ENCODE measurements around the gene THAP3.

The THAP3 gene

DNA sequence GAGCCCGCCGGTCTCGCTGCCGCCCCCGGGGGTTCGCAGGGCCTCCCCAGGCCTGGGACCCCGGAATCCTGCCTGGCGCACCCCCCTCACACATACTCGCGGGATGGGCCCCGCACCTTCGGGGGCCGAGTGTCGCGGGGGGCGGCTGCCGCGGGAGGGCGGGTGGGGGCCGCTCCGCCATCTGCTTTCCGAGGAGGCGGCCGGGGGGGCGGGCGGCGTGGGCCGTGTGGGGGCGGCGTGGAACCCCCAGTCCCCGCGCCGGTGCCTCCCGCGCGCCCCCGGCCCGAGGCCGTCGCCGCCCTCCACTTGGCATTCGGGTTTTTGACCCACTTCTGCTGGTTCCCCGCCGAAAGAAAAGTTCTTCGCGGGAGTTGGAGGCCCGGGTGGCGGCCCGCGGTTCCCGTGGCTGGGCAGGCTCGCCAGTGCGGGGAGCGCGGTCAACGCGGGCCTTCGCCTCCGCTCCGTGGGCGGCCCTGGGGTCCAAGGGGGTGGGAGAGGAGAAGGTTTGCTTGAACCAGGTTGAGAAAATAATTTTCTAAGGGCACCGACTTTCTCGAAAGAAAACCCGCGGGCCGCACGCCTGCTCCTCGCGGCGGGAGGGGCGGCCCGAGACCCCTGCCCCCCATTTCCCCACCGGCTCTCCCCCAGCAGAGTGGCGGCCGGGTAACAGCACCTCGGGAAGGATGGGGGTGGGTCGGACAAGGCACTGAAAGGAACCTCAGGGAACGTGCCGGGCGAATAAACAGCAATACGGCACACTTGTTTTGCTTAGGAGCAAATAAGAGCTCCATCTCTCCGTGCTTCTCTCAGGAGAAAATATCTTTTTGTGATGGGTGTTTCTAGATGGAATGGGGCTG, 9.5 kb upstream of the THAP3 start:
- peak overlapping the region; percentile 56; the same call in 1 of the 2 replicates for H3K27ac ChIP-seq (ENCODE audit: low read depth, low read length)
- H3K4me1 ChIP-seq (ENCODE audit: control insufficient read depth, insufficient read depth, low read length): no peaks in the 10 kb centered on the region
- peak overlapping the region; percentile 78 for H3K9ac ChIP-seq (ENCODE audit: low read length)
- H3K9me3 ChIP-seq (ENCODE audit: control insufficient read depth, insufficient read depth, low read depth, low read length): no peaks in the 10 kb centered on the region
- H3K27me3 ChIP-seq (ENCODE audit: control insufficient read depth, insufficient read depth, low read length): no peaks in the 10 kb centered on the region; the same call in 1 of the 2 replicates
- H3K36me3 ChIP-seq (ENCODE audit: control insufficient read depth, insufficient read depth, low read length): peaks cover 34% of the 10 kb centered on the region
- peak overlapping the region; percentile 48 for H3K4me3 ChIP-seq (ENCODE audit: low read depth, low read length)

DNA sequence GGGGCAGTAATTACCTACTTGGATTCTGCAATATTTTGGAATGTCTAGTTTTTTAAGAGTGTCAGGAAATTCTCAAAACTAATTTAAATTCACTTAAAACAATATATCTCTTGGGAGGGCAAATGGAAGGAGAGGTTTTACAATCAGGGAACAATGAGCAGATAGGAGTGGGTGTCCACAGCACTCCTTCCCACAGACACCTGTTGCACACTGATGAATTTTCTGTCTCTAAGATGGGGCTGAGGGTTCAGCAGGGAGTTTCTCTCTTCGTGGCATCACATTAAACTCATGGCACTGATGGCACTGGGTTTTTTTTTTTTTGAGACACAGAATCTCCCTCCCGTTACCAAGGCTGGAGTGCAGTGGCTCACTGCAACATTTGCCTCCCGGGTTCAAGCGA, 5.6 kb upstream of the THAP3 start:
- Histone ChIP-seq H3K36me3 (ENCODE audit: control insufficient read depth, insufficient read depth, low read length) (peaks cover 73% of the 10 kb centered on the region), H3K9me3 (ENCODE audit: control insufficient read depth, insufficient read depth, low read depth, low read length) (no peaks in the 10 kb centered on the region), H3K4me1 (ENCODE audit: control insufficient read depth, insufficient read depth, low read length) (no peaks in the 10 kb centered on the region), H3K27ac (ENCODE audit: low read depth, low read length) (no peak overlapping the region), H3K4me3 (ENCODE audit: low read depth, low read length) (no peak overlapping the region), H3K27me3 (ENCODE audit: control insufficient read depth, insufficient read depth, low read length) (no peaks in the 10 kb centered on the region), H3K9ac (ENCODE audit: low read length) (no peak overlapping the region)

- peaks cover 71% of the 10 kb centered on the region for H3K36me3 ChIP-seq (ENCODE audit: control insufficient read depth, insufficient read depth, low read length)
- H3K4me3 ChIP-seq (ENCODE audit: low read depth, low read length): no peak overlapping the region
- no peak overlapping the region for H3K27ac ChIP-seq (ENCODE audit: low read depth, low read length)
- H3K4me1 ChIP-seq (ENCODE audit: control insufficient read depth, insufficient read depth, low read length): peaks cover 4% of the 10 kb centered on the region; the same call in 1 of the 2 replicates
- no peak overlapping the region for H3K9ac ChIP-seq (ENCODE audit: low read length)
- no peaks in the 10 kb centered on the region for H3K9me3 ChIP-seq (ENCODE audit: control insufficient read depth, insufficient read depth, low read depth, low read length)
- H3K27me3 ChIP-seq (ENCODE audit: control insufficient read depth, insufficient read depth, low read length): no peaks in the 10 kb centered on the region
These were observed 3.0 kb upstream of the THAP3 start for GRCh38 chr1:6621429-6622391.

- Histone ChIP-seq H3K27me3 (ENCODE audit: control insufficient read depth, insufficient read depth, low read length) (no peaks in the 10 kb centered on the region), H3K9me3 (ENCODE audit: control insufficient read depth, insufficient read depth, low read depth, low read length) (no peaks in the 10 kb centered on the region), H3K9ac (ENCODE audit: low read length) (no peak overlapping the region), H3K36me3 (ENCODE audit: control insufficient read depth, insufficient read depth, low read length) (peaks cover 72% of the 10 kb centered on the region), H3K4me3 (ENCODE audit: low read depth, low read length) (no peak overlapping the region), H3K27ac (ENCODE audit: low read depth, low read length) (no peak overlapping the region), H3K4me1 (ENCODE audit: control insufficient read depth, insufficient read depth, low read length) (peaks cover 4% of the 10 kb centered on the region; the same call in 1 of the 2 replicates)
These were observed 2.1 kb upstream of the THAP3 start for GRCh38 chr1:6622396-6623152.

- Histone ChIP-seq H3K36me3 (ENCODE audit: control insufficient read depth, insufficient read depth, low read length) (peaks cover 72% of the 10 kb centered on the region), H3K9ac (ENCODE audit: low read length) (no peak overlapping the region), H3K9me3 (ENCODE audit: control insufficient read depth, insufficient read depth, low read depth, low read length) (no peaks in the 10 kb centered on the region), H3K27ac (ENCODE audit: low read depth, low read length) (no peak overlapping the region), H3K27me3 (ENCODE audit: control insufficient read depth, insufficient read depth, low read length) (no peaks in the 10 kb centered on the region), H3K4me3 (ENCODE audit: low read depth, low read length) (no peak overlapping the region), H3K4me1 (ENCODE audit: control insufficient read depth, insufficient read depth, low read length) (peaks cover 4% of the 10 kb centered on the region; the same call in 1 of the 2 replicates)
These were observed 1.3 kb upstream of the THAP3 start for GRCh38 chr1:6623269-6623965.

GRCh38 chr1:6625584-6626149, 999 bp downstream of the THAP3 start:
- H3K9me3 ChIP-seq (ENCODE audit: control insufficient read depth, insufficient read depth, low read depth, low read length): no peaks in the 10 kb centered on the region
- peaks cover 4% of the 10 kb centered on the region; the same call in 1 of the 2 replicates for H3K4me1 ChIP-seq (ENCODE audit: control insufficient read depth, insufficient read depth, low read length)
- H3K4me3 ChIP-seq (ENCODE audit: low read depth, low read length): peak overlapping the region; percentile 95
- H3K27me3 ChIP-seq (ENCODE audit: control insufficient read depth, insufficient read depth, low read length): no peaks in the 10 kb centered on the region
- H3K36me3 ChIP-seq (ENCODE audit: control insufficient read depth, insufficient read depth, low read length): peaks cover 69% of the 10 kb centered on the region
- H3K9ac ChIP-seq (ENCODE audit: low read length): peak overlapping the region; percentile 77
- peak overlapping the region; percentile 34; the same call in 1 of the 2 replicates for H3K27ac ChIP-seq (ENCODE audit: low read depth, low read length)

GRCh38 chr1:6627031-6627430, 2.4 kb downstream of the THAP3 start:
- no peaks in the 10 kb centered on the region for H3K9me3 ChIP-seq (ENCODE audit: control insufficient read depth, insufficient read depth, low read depth, low read length)
- no peaks in the 10 kb centered on the region for H3K27me3 ChIP-seq (ENCODE audit: control insufficient read depth, insufficient read depth, low read length)
- no peak overlapping the region for H3K27ac ChIP-seq (ENCODE audit: low read depth, low read length)
- H3K4me1 ChIP-seq (ENCODE audit: control insufficient read depth, insufficient read depth, low read length): peaks cover 4% of the 10 kb centered on the region; the same call in 1 of the 2 replicates
- H3K9ac ChIP-seq (ENCODE audit: low read length): no peak overlapping the region
- peaks cover 56% of the 10 kb centered on the region for H3K36me3 ChIP-seq (ENCODE audit: control insufficient read depth, insufficient read depth, low read length)
- no peak overlapping the region for H3K4me3 ChIP-seq (ENCODE audit: low read depth, low read length)

GRCh38 chr1:6627841-6628545, 3.3 kb downstream of the THAP3 start:
- Histone ChIP-seq H3K36me3 (ENCODE audit: control insufficient read depth, insufficient read depth, low read length) (peaks cover 56% of the 10 kb centered on the region), H3K27ac (ENCODE audit: low read depth, low read length) (no peak overlapping the region), H3K27me3 (ENCODE audit: control insufficient read depth, insufficient read depth, low read length) (no peaks in the 10 kb centered on the region), H3K4me3 (ENCODE audit: low read depth, low read length) (no peak overlapping the region), H3K9ac (ENCODE audit: low read length) (peak overlapping the region; percentile 48), H3K9me3 (ENCODE audit: control insufficient read depth, insufficient read depth, low read depth, low read length) (no peaks in the 10 kb centered on the region), H3K4me1 (ENCODE audit: control insufficient read depth, insufficient read depth, low read length) (peaks cover 4% of the 10 kb centered on the region; the same call in 1 of the 2 replicates)

DNA sequence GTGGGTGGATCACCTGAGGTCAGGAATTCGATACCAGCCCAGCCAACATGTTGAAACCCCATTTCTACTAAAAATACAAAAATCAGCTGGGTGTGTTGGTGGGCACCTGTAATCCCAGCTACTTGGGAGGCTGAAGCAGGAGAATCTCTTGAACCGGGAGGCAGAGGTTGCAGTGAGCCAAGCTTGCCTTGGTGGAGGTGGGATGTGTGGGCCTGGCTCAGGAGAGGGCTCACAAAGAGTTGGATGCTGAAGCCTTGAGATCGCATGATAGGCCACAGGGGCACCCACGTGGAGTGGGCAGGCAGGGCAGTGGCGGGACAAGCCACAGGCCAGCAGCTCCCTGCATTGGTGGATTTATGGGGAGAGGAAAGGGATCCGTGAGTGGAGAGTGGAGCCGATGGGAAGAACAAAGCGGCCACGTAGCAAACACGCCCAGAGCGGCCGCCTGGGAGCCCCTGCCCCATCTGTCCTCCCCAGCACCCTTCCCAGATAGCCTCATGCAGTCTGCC, 4.4 kb downstream of the THAP3 start:
- no peak overlapping the region for H3K9ac ChIP-seq (ENCODE audit: low read length)
- no peak overlapping the region for H3K27ac ChIP-seq (ENCODE audit: low read depth, low read length)
- H3K36me3 ChIP-seq (ENCODE audit: control insufficient read depth, insufficient read depth, low read length): peaks cover 56% of the 10 kb centered on the region

More for the DNA sequence above, 4.4 kb downstream of the THAP3 start:
- H3K27me3 ChIP-seq (ENCODE audit: control insufficient read depth, insufficient read depth, low read length): no peaks in the 10 kb centered on the region
- H3K4me3 ChIP-seq (ENCODE audit: low read depth, low read length): no peak overlapping the region
- H3K4me1 ChIP-seq (ENCODE audit: control insufficient read depth, insufficient read depth, low read length): peaks cover 4% of the 10 kb centered on the region; the same call in 1 of the 2 replicates
- H3K9me3 ChIP-seq (ENCODE audit: control insufficient read depth, insufficient read depth, low read depth, low read length): no peaks in the 10 kb centered on the region

Measured in HUES6 (cell line).